ENCODE measurements around the gene RABAC1.
"Not testable (repeated sequence)": the region's sequence is repeated elsewhere in the genome, so short reads cannot be mapped to it uniquely, and the experiment has no call there.

Gene RABAC1

GRCh38 chr19:41921577-41922576, 37.2 kb downstream of the RABAC1 start:
- no peaks in the 10 kb centered on the region for H3K4me1 ChIP-seq (ENCODE audit: control insufficient read depth, insufficient read depth, low read length)
- H3K27ac ChIP-seq (ENCODE audit: low read depth, low read length), result no peak overlapping the region
- no peak overlapping the region for H3K9ac ChIP-seq (ENCODE audit: low read length)
- peaks cover 37% of the 10 kb centered on the region for H3K27me3 ChIP-seq (ENCODE audit: control insufficient read depth, insufficient read depth, low read length)
- no peaks in the 10 kb centered on the region for H3K36me3 ChIP-seq (ENCODE audit: control insufficient read depth, insufficient read depth, low read length)
- H3K4me3 ChIP-seq (ENCODE audit: low read length), result no peak overlapping the region

- H3K27me3 ChIP-seq (ENCODE audit: control insufficient read depth, insufficient read depth, low read length), result peaks cover 41% of the 10 kb centered on the region
Measured at GRCh38 chr19:41920882-41921576, 38.1 kb downstream of the RABAC1 start.

DNA sequence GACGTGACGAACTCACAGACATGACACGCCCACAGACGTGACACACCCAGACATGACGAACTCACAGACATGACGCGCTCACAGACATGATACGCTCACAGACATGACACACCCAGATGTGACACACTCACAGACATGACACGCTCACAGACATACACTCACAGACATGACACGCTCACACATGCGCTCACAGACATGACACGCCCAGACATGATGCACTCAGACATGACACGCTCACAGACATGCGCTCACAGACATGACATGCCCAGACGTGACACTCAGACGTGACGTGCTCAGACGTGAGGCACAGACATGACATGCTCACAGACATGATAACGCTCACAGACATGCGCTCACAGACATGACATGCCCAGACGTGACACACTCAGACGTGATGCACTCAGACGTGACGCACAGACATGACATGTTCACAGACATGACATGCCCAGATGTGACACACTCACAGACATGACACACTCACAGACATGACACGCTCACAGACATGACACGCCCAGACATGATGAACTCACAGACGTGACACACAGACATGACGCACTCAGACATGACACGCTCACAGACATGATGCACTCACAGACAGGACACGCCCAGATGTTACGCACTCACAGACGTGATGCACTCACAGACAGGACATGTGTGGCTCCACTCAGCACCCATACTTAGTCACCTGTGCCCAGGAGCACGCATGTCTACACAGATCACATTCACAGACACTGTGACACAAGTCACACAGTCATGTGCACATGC, 39.0 kb downstream of the RABAC1 start:
- Histone ChIP-seq H3K4me1 (ENCODE audit: control insufficient read depth, insufficient read depth, low read length) (no peaks in the 10 kb centered on the region), H3K27me3 (ENCODE audit: control insufficient read depth, insufficient read depth, low read length) (peaks cover 43% of the 10 kb centered on the region), H3K27ac (ENCODE audit: low read depth, low read length) (no peak overlapping the region), H3K4me3 (ENCODE audit: low read length) (no peak overlapping the region), H3K9ac (ENCODE audit: low read length) (no peak overlapping the region), H3K36me3 (ENCODE audit: control insufficient read depth, insufficient read depth, low read length) (no peaks in the 10 kb centered on the region)

More at GRCh38 chr19:41920882-41921576, 38.1 kb downstream of the RABAC1 start:
- Histone ChIP-seq H3K4me1 (ENCODE audit: control insufficient read depth, insufficient read depth, low read length) (no peaks in the 10 kb centered on the region), H3K36me3 (ENCODE audit: control insufficient read depth, insufficient read depth, low read length) (no peaks in the 10 kb centered on the region), H3K4me3 (ENCODE audit: low read length) (no peak overlapping the region), H3K27ac (ENCODE audit: low read depth, low read length) (no peak overlapping the region), H3K9ac (ENCODE audit: low read length) (no peak overlapping the region)

GRCh38 chr19:41918653-41919244, 40.4 kb downstream of the RABAC1 start:
- no peaks in the 10 kb centered on the region for H3K36me3 ChIP-seq (ENCODE audit: control insufficient read depth, insufficient read depth, low read length)
- no peak overlapping the region for H3K27ac ChIP-seq (ENCODE audit: low read depth, low read length)
- peaks cover 46% of the 10 kb centered on the region for H3K27me3 ChIP-seq (ENCODE audit: control insufficient read depth, insufficient read depth, low read length)
- H3K4me3 ChIP-seq (ENCODE audit: low read length), result no peak overlapping the region
- H3K9ac ChIP-seq (ENCODE audit: low read length), result no peak overlapping the region
- H3K4me1 ChIP-seq (ENCODE audit: control insufficient read depth, insufficient read depth, low read length), result no peaks in the 10 kb centered on the region

DNA sequence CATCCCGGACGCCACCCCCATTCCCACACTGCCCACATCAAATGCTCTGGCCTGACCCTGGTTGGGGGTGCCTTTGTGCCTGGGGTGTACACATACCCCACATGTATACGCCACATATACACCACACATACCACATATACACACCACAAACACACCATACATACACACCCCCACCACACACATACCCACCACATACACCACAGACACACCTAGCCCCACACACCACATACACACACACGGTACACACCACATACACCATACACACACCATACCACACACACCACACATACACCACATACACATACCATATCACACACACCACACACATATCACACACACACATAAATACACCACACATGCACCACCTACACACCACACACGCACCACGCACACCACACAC, 41.0 kb downstream of the RABAC1 start:
- Histone ChIP-seq H3K4me3 (ENCODE audit: low read length) (no peak overlapping the region), H3K36me3 (ENCODE audit: control insufficient read depth, insufficient read depth, low read length) (no peaks in the 10 kb centered on the region), H3K27me3 (ENCODE audit: control insufficient read depth, insufficient read depth, low read length) (peaks cover 51% of the 10 kb centered on the region), H3K9ac (ENCODE audit: low read length) (no peak overlapping the region), H3K27ac (ENCODE audit: low read depth, low read length) (no peak overlapping the region), H3K4me1 (ENCODE audit: control insufficient read depth, insufficient read depth, low read length) (no peaks in the 10 kb centered on the region)

GRCh38 chr19:41917676-41918075, 41.4 kb downstream of the RABAC1 start:
- Histone ChIP-seq H3K36me3 (ENCODE audit: control insufficient read depth, insufficient read depth, low read length) (no peaks in the 10 kb centered on the region), H3K27me3 (ENCODE audit: control insufficient read depth, insufficient read depth, low read length) (peaks cover 50% of the 10 kb centered on the region)

DNA sequence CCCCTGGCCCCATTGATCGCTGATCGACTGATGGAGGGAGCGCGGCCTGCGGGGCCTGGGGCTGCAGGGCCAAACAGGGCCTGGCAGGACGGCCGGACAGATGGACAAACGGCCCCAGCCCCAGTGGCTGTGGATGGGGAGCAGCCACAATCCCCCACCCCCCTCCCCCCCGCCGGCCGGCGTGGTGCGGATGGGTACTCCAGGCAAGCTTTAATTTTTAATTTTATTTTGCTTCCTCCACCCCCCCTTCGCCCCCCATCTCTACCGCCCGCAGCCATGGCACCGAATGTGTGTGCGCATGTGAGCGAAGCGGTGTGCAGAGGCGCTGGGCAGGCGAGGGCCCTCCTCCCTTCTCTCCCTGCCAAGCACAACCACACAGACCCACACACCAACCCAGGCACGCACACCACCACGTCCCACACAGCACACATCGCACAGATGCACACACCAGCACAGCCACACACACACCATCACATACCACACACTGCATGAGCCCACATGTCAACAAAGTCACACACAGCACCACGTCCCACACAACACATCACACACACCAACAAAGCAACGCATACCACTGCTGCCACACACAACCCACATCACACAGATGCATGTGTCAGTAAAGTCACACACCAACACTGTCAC, 43.2 kb downstream of the RABAC1 start:
- Histone ChIP-seq H3K36me3 (ENCODE audit: control insufficient read depth, insufficient read depth, low read length) (no peaks in the 10 kb centered on the region), H3K27ac (ENCODE audit: low read depth, low read length) (no peak overlapping the region), H3K4me1 (ENCODE audit: control insufficient read depth, insufficient read depth, low read length) (no peaks in the 10 kb centered on the region), H3K9ac (ENCODE audit: low read length) (no peak overlapping the region), H3K27me3 (ENCODE audit: control insufficient read depth, insufficient read depth, low read length) (peaks cover 58% of the 10 kb centered on the region), H3K4me3 (ENCODE audit: low read length) (no peak overlapping the region)

More at GRCh38 chr19:41917676-41918075, 41.4 kb downstream of the RABAC1 start:
- Histone ChIP-seq H3K9ac (ENCODE audit: low read length) (no peak overlapping the region), H3K27ac (ENCODE audit: low read depth, low read length) (no peak overlapping the region), H3K4me1 (ENCODE audit: control insufficient read depth, insufficient read depth, low read length) (no peaks in the 10 kb centered on the region), H3K4me3 (ENCODE audit: low read length) (no peak overlapping the region)

GRCh38 chr19:41915021-41915775, 43.9 kb downstream of the RABAC1 start:
- Histone ChIP-seq H3K4me1 (ENCODE audit: control insufficient read depth, insufficient read depth, low read length) (no peaks in the 10 kb centered on the region), H3K27ac (ENCODE audit: low read depth, low read length) (no peak overlapping the region), H3K9ac (ENCODE audit: low read length) (no peak overlapping the region), H3K27me3 (ENCODE audit: control insufficient read depth, insufficient read depth, low read length) (peaks cover 56% of the 10 kb centered on the region), H3K4me3 (ENCODE audit: low read length) (peak overlapping the region; percentile 20), H3K36me3 (ENCODE audit: control insufficient read depth, insufficient read depth, low read length) (no peaks in the 10 kb centered on the region)

- not testable (repeated sequence) for H3K4me1 ChIP-seq (ENCODE audit: control insufficient read depth, insufficient read depth, low read length); H3K36me3 ChIP-seq (ENCODE audit: control insufficient read depth, insufficient read depth, low read length); H3K4me3 ChIP-seq (ENCODE audit: low read length); H3K27ac ChIP-seq (ENCODE audit: low read depth, low read length); H3K9ac ChIP-seq (ENCODE audit: low read length)
- peaks cover 56% of the 10 kb centered on the region for H3K27me3 ChIP-seq (ENCODE audit: control insufficient read depth, insufficient read depth, low read length)
Measured at GRCh38 chr19:41914424-41914834, 44.7 kb downstream of the RABAC1 start.

- Histone ChIP-seq H3K4me3 (ENCODE audit: low read length) (no peak overlapping the region), H3K27ac (ENCODE audit: low read depth, low read length) (no peak overlapping the region), H3K9ac (ENCODE audit: low read length) (no peak overlapping the region), H3K4me1 (ENCODE audit: control insufficient read depth, insufficient read depth, low read length) (no peaks in the 10 kb centered on the region), H3K36me3 (ENCODE audit: control insufficient read depth, insufficient read depth, low read length) (no peaks in the 10 kb centered on the region), H3K27me3 (ENCODE audit: control insufficient read depth, insufficient read depth, low read length) (peaks cover 54% of the 10 kb centered on the region)
Measured at GRCh38 chr19:41913538-41914423, 45.3 kb downstream of the RABAC1 start.

Measured in rectal smooth muscle tissue (tissue), 1 donor.